GDM1 (cell line): ENCODE data around the gene ARHGAP24.

Source experiments
- DNase-seq: peaks from one replicate; lab custom pipeline; 2025; lab: John Stamatoyannopoulos, UW

ARHGAP24 gene

GRCh38 chr4:85474818-85475630 lies at the start of gene ARHGAP24:
TSS of gene ARHGAP24 (plus strand) at chr4:85475150.
- peak; percentile 35 for DNase-seq

GRCh38 chr4:85426366-85426765 lies 48.6 kb upstream of the ARHGAP24 start:
- no peak for DNase-seq

- no peak for DNase-seq
Measured at GRCh38 chr4:85427123-85427522, 47.8 kb upstream of the ARHGAP24 start.

GRCh38 chr4:85430226-85430625 lies 44.7 kb upstream of the ARHGAP24 start:
- no peak for DNase-seq

GRCh38 chr4:85430697-85431096 lies 44.3 kb upstream of the ARHGAP24 start:
- DNase-seq: no peak

- DNase-seq: no peak
Measured at GRCh38 chr4:85431156-85431555, 43.8 kb upstream of the ARHGAP24 start.

- no peak for DNase-seq
Measured at GRCh38 chr4:85431881-85432485, 43.0 kb upstream of the ARHGAP24 start.

GRCh38 chr4:85445050-85445639 lies 29.8 kb upstream of the ARHGAP24 start:
- no peak for DNase-seq

GRCh38 chr4:85446141-85446861 lies 28.6 kb upstream of the ARHGAP24 start:
- no peak for DNase-seq

GRCh38 chr4:85448906-85449890 lies 25.8 kb upstream of the ARHGAP24 start:
- no peak for DNase-seq

- DNase-seq: no peak
Measured at GRCh38 chr4:85452058-85452731, 22.8 kb upstream of the ARHGAP24 start.

- no peak for DNase-seq
Measured at GRCh38 chr4:85455942-85456341, 19.0 kb upstream of the ARHGAP24 start.

GRCh38 chr4:85457752-85458467 lies 17.0 kb upstream of the ARHGAP24 start:
- no peak for DNase-seq

GRCh38 chr4:85459736-85460135 lies 15.2 kb upstream of the ARHGAP24 start:
- DNase-seq: no peak

- no peak for DNase-seq
Measured at GRCh38 chr4:85474356-85474755, 594 bp upstream of the ARHGAP24 start.

- no peak for DNase-seq
Measured at GRCh38 chr4:85475631-85476233, 782 bp downstream of the ARHGAP24 start.

GRCh38 chr4:85476381-85476780 lies 1.4 kb downstream of the ARHGAP24 start:
- DNase-seq: no peak

GRCh38 chr4:85477534-85477933 lies 2.6 kb downstream of the ARHGAP24 start:
- DNase-seq: no peak

GRCh38 chr4:85478576-85478975 lies 3.6 kb downstream of the ARHGAP24 start:
- DNase-seq: no peak
